Natural killer cell treated with Interleukin-12 subunit alpha and Interleukin-12 subunit beta and Interleukin-15 and Interleukin-18, amount 100 ng/mL, for 72 hours (primary cell): ENCODE data around the gene C1QTNF7. TPM values are rescaled to one million over a fixed set of nuclear protein-coding genes. Genes with fewer than 3 reads are reported as not detected.
A peak's percentile ranks its signal among the peaks of the same experiment; 100 is the strongest.

ENCODE experiments used
- ATAC-seq, 2 donors: fragments of 150-1000 bp; cut with Tn5 transposase in 1 of 2; sonication (Bioruptor Pico), chemical (Tn5 transposase) in 1 of 2; 2 replicates each; pipeline ENCODE4 v1.10.0; 2021
- DNase-seq: peaks from one replicate; pipeline ENCODE4 v3.0.0; 2022; ENCODE audit warnings: low spot score
- H3K27ac Mint-ChIP-seq, 2 donors: 1 replicate in 1 of 2; 2 replicates in 1 of 2; pipeline ENCODE4 v1.8.0; 2022; ENCODE audit warnings: mixed read lengths in 2 of 2, mild to moderate bottlenecking in 1 of 2, moderate library complexity in 1 of 2
- H3K27me3 Mint-ChIP-seq, 2 donors: 1 replicate in 1 of 2; 2 replicates in 1 of 2; pipeline ENCODE4 v1.8.0; 2022; ENCODE audit warnings: mixed read lengths in 2 of 2
- H3K36me3 Mint-ChIP-seq: one replicate; pipeline ENCODE4 v1.8.0; 2022; ENCODE audit warnings: mixed read lengths
- H3K4me1 Mint-ChIP-seq, 2 donors: 1 replicate in 1 of 2; 2 replicates in 1 of 2; pipeline ENCODE4 v1.8.0; 2022; ENCODE audit warnings: low read depth in 2 of 2, mixed read lengths in 2 of 2, mild to moderate bottlenecking in 1 of 2
- H3K4me3 Mint-ChIP-seq: one replicate; pipeline ENCODE4 v1.8.0; 2022; ENCODE audit warnings: mixed read lengths
- H3K9me3 Mint-ChIP-seq: 2 replicates; pipeline ENCODE4 v1.8.0; 2022; ENCODE audit warnings: mixed read lengths
- total RNA-seq, 2 donors: library from RNA; stranded (reverse); gene quantifications; one replicate each; pipeline ENCODE4 v1.2.3, GENCODE V29; 2022

C1QTNF7 gene
- total RNA-seq, 2 donors from 2014 or later, result not detected

- Mint-ChIP-seq H3K4me1 (peaks cover 13 to 21% of the 10 kb centered on the region in 2 donors), H3K9me3 (no peaks in the 10 kb centered on the region), H3K27me3 (peaks cover 0 to 9% of the 10 kb centered on the region in 2 donors), H3K4me3 (no peak overlapping the region), H3K27ac (peak overlapping the region; percentile 26 to 29), H3K36me3 (no peaks in the 10 kb centered on the region)
- DNase-seq (no peak), ATAC-seq (peak; percentile 69)
Measured at GRCh38 chr4:15423285-15423711, 4.5 kb upstream of the C1QTNF7 start.

GRCh38 chr4:15425520-15425919, 2.3 kb upstream of the C1QTNF7 start:
- H3K27ac Mint-ChIP-seq, result no peak overlapping the region
- H3K36me3 Mint-ChIP-seq, result no peaks in the 10 kb centered on the region
- H3K27me3 Mint-ChIP-seq, result peaks cover 0 to 7% of the 10 kb centered on the region in 2 donors
- H3K4me1 Mint-ChIP-seq, result peaks cover 13 to 21% of the 10 kb centered on the region in 2 donors
- H3K4me3 Mint-ChIP-seq, result no peak overlapping the region
- ATAC-seq, result peak; percentile 53 to 78
- no peak for DNase-seq
- no peaks in the 10 kb centered on the region for H3K9me3 Mint-ChIP-seq

GRCh38 chr4:15427161-15427560, 672 bp upstream of the C1QTNF7 start:
- no peak for DNase-seq
- no peak for ATAC-seq
- Mint-ChIP-seq H3K27ac (no peak overlapping the region), H3K36me3 (no peaks in the 10 kb centered on the region), H3K9me3 (no peaks in the 10 kb centered on the region), H3K4me1 (peaks cover 13 to 21% of the 10 kb centered on the region in 2 donors), H3K4me3 (no peak overlapping the region), H3K27me3 (peaks cover 0 to 7% of the 10 kb centered on the region in 2 donors)

GRCh38 chr4:15428611-15429010, 778 bp downstream of the C1QTNF7 start:
- Mint-ChIP-seq H3K36me3 (no peaks in the 10 kb centered on the region), H3K4me3 (no peak overlapping the region), H3K4me1 (peaks cover 12 to 19% of the 10 kb centered on the region in 2 donors), H3K9me3 (no peaks in the 10 kb centered on the region), H3K27me3 (peaks cover 0 to 7% of the 10 kb centered on the region in 2 donors), H3K27ac (no peak overlapping the region)
- ATAC-seq (no peak), DNase-seq (no peak)

- ATAC-seq, result no peak
- peaks cover 0 to 7% of the 10 kb centered on the region in 2 donors for H3K27me3 Mint-ChIP-seq
- DNase-seq, result no peak
- peaks cover 4% of the 10 kb centered on the region for H3K36me3 Mint-ChIP-seq
- H3K4me3 Mint-ChIP-seq, result no peak overlapping the region
- H3K4me1 Mint-ChIP-seq, result no peaks in the 10 kb centered on the region
- H3K27ac Mint-ChIP-seq, result no peak overlapping the region
- H3K9me3 Mint-ChIP-seq, result no peaks in the 10 kb centered on the region
Measured at GRCh38 chr4:15434091-15434490, 6.3 kb downstream of the C1QTNF7 start.

GRCh38 chr4:15434676-15435075, 6.8 kb downstream of the C1QTNF7 start:
- DNase-seq (no peak), ATAC-seq (no peak)
- Mint-ChIP-seq H3K4me1 (no peaks in the 10 kb centered on the region), H3K9me3 (no peaks in the 10 kb centered on the region), H3K27ac (no peak overlapping the region), H3K36me3 (peaks cover 4% of the 10 kb centered on the region), H3K27me3 (peaks cover 0 to 7% of the 10 kb centered on the region in 2 donors), H3K4me3 (no peak overlapping the region)

GRCh38 chr4:15436513-15436912, 8.7 kb downstream of the C1QTNF7 start:
- Mint-ChIP-seq H3K4me1 (no peaks in the 10 kb centered on the region), H3K9me3 (no peaks in the 10 kb centered on the region), H3K4me3 (no peak overlapping the region), H3K36me3 (peaks cover 4% of the 10 kb centered on the region), H3K27me3 (peaks cover 0 to 7% of the 10 kb centered on the region in 2 donors), H3K27ac (no peak overlapping the region)
- ATAC-seq (no peak), DNase-seq (no peak)

- no peak overlapping the region for H3K27ac Mint-ChIP-seq
- no peaks in the 10 kb centered on the region for H3K9me3 Mint-ChIP-seq
- no peak overlapping the region for H3K4me3 Mint-ChIP-seq
- DNase-seq (no peak), ATAC-seq (no peak)
- H3K4me1 Mint-ChIP-seq, result no peaks in the 10 kb centered on the region
- peaks cover 0 to 7% of the 10 kb centered on the region in 2 donors for H3K27me3 Mint-ChIP-seq
- peaks cover 4% of the 10 kb centered on the region for H3K36me3 Mint-ChIP-seq
Measured at GRCh38 chr4:15438939-15439524, 11.2 kb downstream of the C1QTNF7 start.

- no peaks in the 10 kb centered on the region for H3K4me1 Mint-ChIP-seq
- H3K27me3 Mint-ChIP-seq, result no peaks in the 10 kb centered on the region
- ATAC-seq (no peak), DNase-seq (no peak)
- H3K36me3 Mint-ChIP-seq, result no peaks in the 10 kb centered on the region
- H3K4me3 Mint-ChIP-seq, result no peak overlapping the region
- no peak overlapping the region for H3K27ac Mint-ChIP-seq
- no peaks in the 10 kb centered on the region for H3K9me3 Mint-ChIP-seq
Measured at GRCh38 chr4:15443371-15444160, 15.7 kb downstream of the C1QTNF7 start.

GRCh38 chr4:15444276-15444675, 16.4 kb downstream of the C1QTNF7 start:
- Mint-ChIP-seq H3K9me3 (no peaks in the 10 kb centered on the region), H3K27ac (no peak overlapping the region), H3K36me3 (no peaks in the 10 kb centered on the region), H3K4me3 (no peak overlapping the region), H3K27me3 (no peaks in the 10 kb centered on the region), H3K4me1 (no peaks in the 10 kb centered on the region)
- no peak for DNase-seq
- no peak for ATAC-seq

GRCh38 chr4:15444879-15445547, 17.2 kb downstream of the C1QTNF7 start:
- no peak overlapping the region for H3K4me3 Mint-ChIP-seq
- no peaks in the 10 kb centered on the region for H3K9me3 Mint-ChIP-seq
- peaks cover 0 to 2% of the 10 kb centered on the region in 2 donors for H3K27me3 Mint-ChIP-seq
- no peak overlapping the region for H3K27ac Mint-ChIP-seq
- H3K4me1 Mint-ChIP-seq, result no peaks in the 10 kb centered on the region
- no peak for DNase-seq
- no peak for ATAC-seq
- no peaks in the 10 kb centered on the region for H3K36me3 Mint-ChIP-seq

GRCh38 chr4:15451181-15451865, 23.5 kb downstream of the C1QTNF7 start:
- peaks cover 0 to 2% of the 10 kb centered on the region in 2 donors for H3K27me3 Mint-ChIP-seq
- no peak overlapping the region for H3K4me3 Mint-ChIP-seq
- no peak for DNase-seq
- no peak overlapping the region for H3K27ac Mint-ChIP-seq
- H3K9me3 Mint-ChIP-seq, result no peaks in the 10 kb centered on the region
- H3K4me1 Mint-ChIP-seq, result no peaks in the 10 kb centered on the region
- ATAC-seq, result no peak
- H3K36me3 Mint-ChIP-seq, result no peaks in the 10 kb centered on the region

- no peak for ATAC-seq
Measured at GRCh38 chr4:15451866-15452765, 24.3 kb downstream of the C1QTNF7 start.

More at GRCh38 chr4:15451866-15452765, 24.3 kb downstream of the C1QTNF7 start:
- no peak overlapping the region for H3K4me3 Mint-ChIP-seq
- H3K27me3 Mint-ChIP-seq, result peaks cover 0 to 2% of the 10 kb centered on the region in 2 donors
- no peak overlapping the region for H3K27ac Mint-ChIP-seq
- no peaks in the 10 kb centered on the region for H3K4me1 Mint-ChIP-seq
- DNase-seq, result no peak
- H3K36me3 Mint-ChIP-seq, result no peaks in the 10 kb centered on the region
- no peaks in the 10 kb centered on the region for H3K9me3 Mint-ChIP-seq
